ENCODE measurements around the gene PPWD1. TPM values are rescaled to one million over a fixed set of nuclear protein-coding genes. Genes with fewer than 3 reads are reported as not detected.
"Not testable (repeated sequence)": the region's sequence is repeated elsewhere in the genome, so short reads cannot be mapped to it uniquely, and the experiment has no call there.

PPWD1 gene
- total RNA-seq, 1 donor from 2014 or later, result 55.5 TPM

GRCh38 chr5:65620021-65620420, 56.9 kb downstream of the PPWD1 start:
- Mint-ChIP-seq H3K36me3 (ENCODE audit: insufficient read depth) (peaks cover 7% of the 10 kb centered on the region), H3K4me3 (ENCODE audit: low read depth) (no peak overlapping the region), H3K27me3 (no peaks in the 10 kb centered on the region), H3K9me3 (ENCODE audit: low read depth) (no peaks in the 10 kb centered on the region), H3K27ac (no peak overlapping the region), H3K4me1 (ENCODE audit: low read depth) (peaks cover 11% of the 10 kb centered on the region)
- no peak for DNase-seq (ENCODE audit: low spot score, unreplicated experiment)
- no peak for TF ChIP-seq CTCF (IDR thresholded peaks at IDR 0.05; ENCODE audit: unreplicated experiment)

DNA sequence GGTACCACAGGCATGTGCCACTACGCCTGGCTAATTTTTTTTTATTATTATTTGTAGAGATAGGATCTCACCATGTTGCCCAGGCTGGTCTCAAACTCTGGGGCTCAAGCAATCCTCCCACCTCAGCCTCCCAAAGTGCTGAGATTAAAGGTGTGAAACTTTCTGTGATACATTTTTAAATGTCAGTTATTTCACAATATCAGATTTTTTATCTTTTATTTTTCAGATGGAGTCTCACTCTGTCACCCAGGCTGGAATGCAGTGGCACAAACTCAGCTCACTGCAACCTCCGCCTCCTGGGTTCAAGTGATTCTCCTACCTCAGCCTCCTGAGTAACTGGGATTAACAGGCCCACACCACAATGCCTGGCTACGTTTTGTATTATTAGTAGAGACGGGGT, 58.9 kb downstream of the PPWD1 start:
- not testable (repeated sequence) for DNase-seq (ENCODE audit: low spot score, unreplicated experiment); H3K27ac Mint-ChIP-seq; H3K9me3 Mint-ChIP-seq (ENCODE audit: low read depth); H3K27me3 Mint-ChIP-seq; H3K36me3 Mint-ChIP-seq (ENCODE audit: insufficient read depth)
- Mint-ChIP-seq H3K4me1 (ENCODE audit: low read depth) (peaks cover 21% of the 10 kb centered on the region), H3K4me3 (ENCODE audit: low read depth) (peak overlapping the region; percentile 41)

DNA sequence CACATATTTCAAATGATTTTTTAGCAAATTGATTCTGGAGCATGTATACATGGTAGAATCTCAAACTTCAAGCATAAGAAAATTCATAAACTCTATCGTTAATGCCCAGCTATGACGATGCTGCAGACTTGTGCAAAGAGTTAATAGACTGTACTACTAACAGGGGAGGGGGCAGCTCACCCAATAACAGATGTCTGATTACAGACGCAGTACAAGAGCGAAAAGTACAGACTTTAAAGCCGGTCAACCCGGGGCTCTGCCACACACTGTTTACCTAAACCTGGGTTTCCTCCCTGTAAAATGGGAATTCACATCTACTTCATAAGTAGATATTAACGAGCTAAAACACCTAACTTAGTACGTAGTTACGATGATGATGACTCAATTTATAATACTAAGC, 60.4 kb downstream of the PPWD1 start:
- peak overlapping the region; percentile 98 for H3K27ac Mint-ChIP-seq
- H3K9me3 Mint-ChIP-seq (ENCODE audit: low read depth), result no peaks in the 10 kb centered on the region
- peaks cover 24% of the 10 kb centered on the region for H3K4me1 Mint-ChIP-seq (ENCODE audit: low read depth)
- H3K4me3 Mint-ChIP-seq (ENCODE audit: low read depth), result peak overlapping the region; percentile 99
- H3K27me3 Mint-ChIP-seq, result no peaks in the 10 kb centered on the region
- H3K36me3 Mint-ChIP-seq (ENCODE audit: insufficient read depth), result peaks cover 2% of the 10 kb centered on the region
- no peak for DNase-seq (ENCODE audit: low spot score, unreplicated experiment)
- TF ChIP-seq CTCF (IDR thresholded peaks at IDR 0.05; ENCODE audit: unreplicated experiment), result no peak

- H3K4me1 Mint-ChIP-seq (ENCODE audit: low read depth), result peaks cover 24% of the 10 kb centered on the region
- H3K27me3 Mint-ChIP-seq, result no peaks in the 10 kb centered on the region
- peaks cover 2% of the 10 kb centered on the region for H3K36me3 Mint-ChIP-seq (ENCODE audit: insufficient read depth)
- peak within 1 kb of the TSS; percentile 99 for H3K4me3 Mint-ChIP-seq (ENCODE audit: low read depth)
- peak within 1 kb of the TSS; percentile 98 for H3K27ac Mint-ChIP-seq
- no peaks in the 10 kb centered on the region for H3K9me3 Mint-ChIP-seq (ENCODE audit: low read depth)
- peak; percentile 23 for TF ChIP-seq CTCF (IDR thresholded peaks at IDR 0.05; ENCODE audit: unreplicated experiment)
- DNase-seq (ENCODE audit: low spot score, unreplicated experiment), result peak; percentile 71
Measured at GRCh38 chr5:65624025-65624570, 61.0 kb downstream of the PPWD1 start, which contains the start of gene TRIM23. TSS of gene TRIM23 (minus strand) at chr5:65624333. CDS start at chr5:65624274, 59 bp downstream.

DNA sequence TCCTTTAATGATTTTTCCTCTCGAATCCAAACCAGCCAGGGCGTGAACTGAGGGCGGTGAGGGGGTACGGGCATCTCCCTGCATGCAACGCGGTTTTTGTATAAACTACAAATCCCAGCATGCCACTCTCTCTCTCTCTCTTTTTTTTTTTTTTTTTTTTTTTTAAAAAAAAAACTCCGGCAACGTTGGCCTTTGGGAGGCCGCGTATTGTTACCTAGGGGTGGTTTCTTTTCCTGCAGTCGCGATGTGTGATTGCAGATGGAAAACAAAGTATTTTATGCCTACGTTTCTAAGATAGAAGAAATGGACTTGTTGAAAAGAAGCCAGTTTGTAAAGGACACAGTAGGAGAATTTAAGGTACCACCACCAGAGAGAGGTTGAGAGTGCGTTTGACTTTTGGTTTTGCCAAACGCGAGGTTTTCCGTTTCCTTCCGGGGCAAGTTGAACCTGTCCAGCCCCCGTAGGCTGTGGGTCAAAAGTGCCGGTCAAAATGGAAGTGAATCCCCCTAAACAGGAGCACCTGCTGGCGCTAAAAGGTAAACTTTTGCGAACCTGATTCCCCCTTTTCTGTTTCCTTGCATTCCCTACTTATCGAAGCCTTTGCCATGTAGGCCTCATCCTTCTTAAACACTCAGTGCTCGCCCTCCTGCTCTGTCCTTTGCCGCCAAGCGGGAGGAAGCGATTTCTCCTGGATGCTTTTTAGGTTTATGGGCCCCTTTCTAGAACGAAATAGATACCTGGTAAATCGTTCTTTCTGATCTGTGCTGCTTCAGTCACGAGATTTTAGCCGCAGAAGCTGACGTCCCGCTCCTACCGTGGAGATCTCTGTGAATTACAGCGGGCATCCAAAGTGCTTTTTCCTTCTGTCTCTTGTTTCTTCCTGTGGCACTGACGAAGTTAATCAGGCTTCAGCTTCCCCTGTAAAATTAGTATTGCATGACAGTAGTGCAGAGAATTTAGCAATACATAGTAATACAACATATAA, 61.8 kb downstream of the PPWD1 start, which contains the start of the genes SHLD3 and TRAPPC13:
Gene SHLD3 (plus strand): TSS at position 457 of the 985 bp plus-strand sequence. CDS start 4,561 bp downstream, outside the sequence.
Gene TRAPPC13 (plus strand): TSS at position 457 of the 985 bp plus-strand sequence. CDS start 34 bp downstream, at position 491.
- H3K4me3 Mint-ChIP-seq (ENCODE audit: low read depth), result peak within 1 kb of the TSS; percentile 99
- peak; percentile 48 for DNase-seq (ENCODE audit: low spot score, unreplicated experiment)
- H3K36me3 Mint-ChIP-seq (ENCODE audit: insufficient read depth), result peaks cover 5% of the 10 kb centered on the region
- peak; percentile 24 for TF ChIP-seq CTCF (IDR thresholded peaks at IDR 0.05; ENCODE audit: unreplicated experiment)
- H3K27me3 Mint-ChIP-seq, result no peaks in the 10 kb centered on the region
- H3K4me1 Mint-ChIP-seq (ENCODE audit: low read depth), result peaks cover 24% of the 10 kb centered on the region
- no peaks in the 10 kb centered on the region for H3K9me3 Mint-ChIP-seq (ENCODE audit: low read depth)
- peak within 1 kb of the TSS; percentile 98 for H3K27ac Mint-ChIP-seq
